AG09309 (cell line): ENCODE data around the gene MAGI1.

ENCODE experiments used
- DNase-seq: peaks from one replicate; pipeline ENCODE4 v3.0.0-alpha.2; 2010; ENCODE audit warnings: low read depth
- H3K4me3 ChIP-seq: 2 replicates; pipeline ENCODE4 v1.5.1; 2011; ENCODE audit warnings: mild to moderate bottlenecking, low read depth, low read length, moderate library complexity; ENCODE audit not compliant: control insufficient read depth
- TF ChIP-seq, protein P1 (sequence below): IDR thresholded peaks from 2 replicates; pipeline ENCODE4 v1.5.1; 2011; ENCODE audit warnings: mild to moderate bottlenecking, low read depth, low read length, inconsistent platforms; ENCODE audit not compliant: insufficient read depth, control insufficient read depth; ENCODE audit errors: missing control alignments

The MAGI1 gene

DNA sequence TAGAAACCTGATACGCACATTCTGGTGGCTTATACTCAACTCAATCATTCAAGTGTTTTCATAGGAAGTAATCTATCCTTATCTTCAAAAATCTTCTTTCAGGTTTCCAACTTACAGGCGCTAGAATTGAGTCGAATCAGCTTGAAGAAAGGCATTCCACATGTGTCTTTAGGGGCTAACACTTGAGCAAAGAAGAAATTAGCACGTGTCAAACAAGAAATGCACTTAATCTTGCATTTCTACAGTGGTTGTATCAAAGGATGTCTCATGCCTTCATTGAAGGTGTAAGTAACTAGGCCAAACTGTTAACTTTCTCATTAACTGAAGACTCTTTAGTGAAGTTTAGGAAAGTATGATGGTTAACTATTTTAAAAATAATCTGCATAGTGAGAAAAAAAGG is 557.6 kb downstream of the MAGI1 start:
- TF ChIP-seq, protein P1, sequence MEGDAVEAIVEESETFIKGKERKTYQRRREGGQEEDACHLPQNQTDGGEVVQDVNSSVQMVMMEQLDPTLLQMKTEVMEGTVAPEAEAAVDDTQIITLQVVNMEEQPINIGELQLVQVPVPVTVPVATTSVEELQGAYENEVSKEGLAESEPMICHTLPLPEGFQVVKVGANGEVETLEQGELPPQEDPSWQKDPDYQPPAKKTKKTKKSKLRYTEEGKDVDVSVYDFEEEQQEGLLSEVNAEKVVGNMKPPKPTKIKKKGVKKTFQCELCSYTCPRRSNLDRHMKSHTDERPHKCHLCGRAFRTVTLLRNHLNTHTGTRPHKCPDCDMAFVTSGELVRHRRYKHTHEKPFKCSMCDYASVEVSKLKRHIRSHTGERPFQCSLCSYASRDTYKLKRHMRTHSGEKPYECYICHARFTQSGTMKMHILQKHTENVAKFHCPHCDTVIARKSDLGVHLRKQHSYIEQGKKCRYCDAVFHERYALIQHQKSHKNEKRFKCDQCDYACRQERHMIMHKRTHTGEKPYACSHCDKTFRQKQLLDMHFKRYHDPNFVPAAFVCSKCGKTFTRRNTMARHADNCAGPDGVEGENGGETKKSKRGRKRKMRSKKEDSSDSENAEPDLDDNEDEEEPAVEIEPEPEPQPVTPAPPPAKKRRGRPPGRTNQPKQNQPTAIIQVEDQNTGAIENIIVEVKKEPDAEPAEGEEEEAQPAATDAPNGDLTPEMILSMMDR, result no peak
- no peak overlapping the region for H3K4me3 ChIP-seq
- DNase-seq, result no peak

DNA sequence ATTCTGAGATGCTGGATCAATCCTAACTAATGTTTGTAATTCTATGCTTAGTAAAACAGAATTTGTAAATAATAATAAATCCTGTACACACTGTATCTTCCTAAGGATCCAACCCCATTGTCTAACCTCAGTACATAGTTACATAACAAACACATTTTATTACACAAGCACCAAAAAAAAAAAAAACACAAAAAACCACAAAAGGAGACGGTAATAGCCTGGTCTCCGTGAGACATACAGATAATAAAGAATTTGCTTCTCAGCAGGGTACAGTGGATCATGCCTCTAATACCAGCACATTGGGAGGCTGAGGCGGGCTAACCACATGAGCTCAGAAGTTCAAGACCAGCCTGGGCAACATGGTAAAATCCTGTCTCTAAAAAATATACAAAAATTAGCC is 558.7 kb downstream of the MAGI1 start:
- no peak overlapping the region for H3K4me3 ChIP-seq
- DNase-seq, result no peak
- TF ChIP-seq, protein P1, result no peak

DNA sequence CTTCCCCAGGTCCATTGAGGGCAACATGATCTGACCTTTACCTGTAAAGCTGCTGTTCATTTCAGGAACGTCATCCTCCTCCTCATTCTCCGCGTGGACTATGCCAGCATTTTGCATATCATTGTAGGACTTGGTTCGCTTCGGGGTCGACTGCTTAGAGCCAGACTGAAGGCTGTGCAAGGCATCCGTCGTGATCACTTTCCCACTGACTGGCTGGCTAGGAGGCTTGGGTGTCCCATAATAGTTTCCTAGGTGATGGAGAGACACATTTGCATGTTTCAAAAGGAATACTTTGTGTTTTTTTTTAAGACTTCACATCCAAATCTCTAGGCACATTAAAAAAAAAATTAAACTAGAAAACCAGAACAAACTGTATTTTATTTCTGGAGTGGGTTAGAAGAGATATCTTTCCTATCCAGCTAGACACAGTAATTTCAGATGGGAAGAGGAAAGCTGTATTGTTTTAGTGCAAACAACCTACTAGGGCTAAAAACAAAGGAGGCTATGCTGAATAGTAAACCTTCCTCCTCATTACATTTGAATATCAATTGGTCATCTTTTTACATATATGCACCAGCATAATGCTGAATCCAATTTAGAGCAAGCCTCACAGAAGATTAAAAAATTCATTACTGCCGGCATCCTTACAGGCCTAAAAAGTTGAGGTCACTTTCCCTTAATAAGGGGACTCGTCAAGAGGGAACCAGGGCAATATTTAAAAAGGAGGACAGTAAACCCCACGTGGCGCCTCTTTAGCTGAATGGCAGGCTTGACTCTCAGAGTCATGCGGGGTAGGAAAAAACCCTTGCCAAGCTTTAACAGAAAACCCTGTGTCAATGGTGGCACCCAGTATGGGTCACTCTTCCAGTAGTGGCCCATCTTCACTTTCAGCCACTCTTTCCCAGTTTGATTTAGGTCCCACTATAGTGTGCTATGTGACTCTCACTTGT is 559.9 kb downstream of the MAGI1 start:
- DNase-seq, result no peak
- TF ChIP-seq, protein P1, result no peak
- no peak overlapping the region for H3K4me3 ChIP-seq

DNA sequence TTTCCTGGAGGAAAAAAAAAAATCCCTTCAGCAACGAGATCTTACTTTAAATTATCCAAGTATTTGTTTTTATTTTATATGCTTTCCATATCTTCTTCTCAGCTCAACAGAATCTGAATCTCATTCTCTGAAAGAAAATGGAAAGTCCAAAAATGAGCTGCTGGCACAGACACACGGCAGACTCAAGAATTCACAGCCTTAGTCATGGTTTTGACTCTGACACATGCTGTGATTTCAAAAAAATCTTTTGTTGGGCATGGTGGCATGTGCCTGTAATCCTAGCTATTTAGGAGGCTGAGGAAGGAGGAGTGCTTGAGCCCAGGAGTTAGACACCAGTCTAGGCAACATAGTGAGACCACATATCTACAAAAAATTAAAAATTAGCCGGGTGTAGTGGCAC is 565.0 kb downstream of the MAGI1 start:
- TF ChIP-seq, protein P1, result no peak
- DNase-seq, result no peak
- no peak overlapping the region for H3K4me3 ChIP-seq

DNA sequence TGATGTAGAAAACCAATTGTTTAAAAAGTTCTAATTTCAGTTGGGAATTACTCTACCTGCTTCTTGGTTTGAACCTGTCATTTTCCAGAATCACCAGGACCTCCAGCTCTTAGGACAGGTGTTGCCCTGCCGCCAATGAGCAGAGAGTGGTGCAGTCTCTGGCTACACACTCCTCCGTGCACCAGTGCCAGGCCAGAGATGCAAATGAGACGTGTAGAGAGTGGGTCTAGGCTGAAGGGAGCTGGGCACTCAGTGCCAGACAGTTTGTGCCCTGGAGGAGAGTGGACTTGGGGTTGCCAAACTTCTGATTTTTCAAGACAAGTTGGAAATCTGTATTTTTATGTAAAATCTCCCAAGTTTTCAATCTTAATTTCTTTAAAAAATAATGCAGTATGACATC is 566.2 kb downstream of the MAGI1 start:
- H3K4me3 ChIP-seq, result no peak overlapping the region
- TF ChIP-seq, protein P1, result no peak
- no peak for DNase-seq

DNA sequence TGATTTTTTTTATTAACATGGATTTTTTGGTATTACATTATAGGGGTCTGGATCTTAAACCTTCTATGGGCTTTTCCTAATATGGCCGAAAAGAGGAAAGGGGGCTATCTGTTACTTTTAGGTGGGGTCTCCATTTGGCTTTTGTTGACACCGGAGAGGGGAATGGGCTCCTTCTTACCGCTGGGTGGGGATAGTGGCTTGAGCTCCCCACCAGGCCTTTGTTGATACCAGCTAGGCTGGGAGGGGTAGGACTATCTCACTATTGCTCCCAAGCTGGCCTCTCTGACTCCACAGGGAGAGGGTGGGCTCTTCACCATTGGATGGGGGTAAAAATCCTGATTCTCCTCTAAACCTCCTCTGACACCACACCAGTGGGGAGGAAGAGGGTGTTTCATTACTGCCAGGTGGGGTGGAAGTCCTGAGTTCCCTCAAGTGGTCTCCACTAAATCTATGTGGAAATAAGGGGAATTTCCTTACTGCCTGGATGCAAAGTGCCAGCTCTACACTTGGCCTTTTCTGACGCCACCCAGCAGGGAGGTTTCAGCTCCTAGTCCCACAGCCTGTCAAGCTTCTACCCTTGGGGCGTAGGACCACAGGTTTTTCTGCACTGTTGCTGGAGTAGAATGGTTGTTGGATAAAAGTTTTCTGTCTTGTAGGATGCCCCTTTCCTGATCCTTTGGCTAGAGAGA is 572.3 kb downstream of the MAGI1 start:
- DNase-seq, result no peak
- no peak overlapping the region for H3K4me3 ChIP-seq
- TF ChIP-seq, protein P1, result no peak
